ENCODE measurements around the gene DPP7.

Gene DPP7

DNA sequence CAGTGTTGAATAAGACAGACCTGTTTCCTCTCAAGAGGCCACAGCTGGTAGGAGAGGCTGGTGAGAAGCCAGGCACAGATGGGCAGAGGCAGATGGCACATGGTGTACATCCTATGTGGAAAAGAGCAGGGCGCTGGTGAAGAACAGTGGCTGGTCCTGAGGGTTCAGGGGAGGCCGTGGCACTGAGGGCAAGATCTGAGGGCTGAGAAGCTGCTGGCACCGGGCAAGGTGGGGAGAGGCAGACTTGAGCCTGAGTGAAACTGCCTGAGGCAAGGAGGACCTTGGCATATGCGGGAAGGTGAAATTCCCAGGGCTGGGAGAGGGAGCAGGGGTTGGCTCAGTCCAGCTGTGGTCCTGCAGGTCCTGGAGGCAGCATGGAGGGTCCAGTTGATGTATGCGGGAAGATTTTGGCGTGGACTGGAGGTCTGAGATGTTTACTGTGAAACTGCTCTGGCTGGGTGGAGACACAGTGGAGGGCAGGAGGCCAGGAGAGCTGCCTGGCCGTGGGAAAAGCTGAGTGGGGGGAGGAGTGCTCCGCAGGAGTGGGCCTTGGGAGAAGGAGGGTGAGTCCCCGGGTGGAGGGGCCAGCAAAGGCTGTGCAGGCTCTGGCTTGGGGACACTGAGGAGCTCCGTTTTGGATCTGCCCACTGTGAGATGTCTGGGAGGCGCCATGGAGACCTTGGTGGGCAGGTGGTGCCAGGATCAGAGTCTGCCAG is 25.1 kb downstream of the DPP7 start:
- H2BK5ac ChIP-seq (ENCODE audit: low read depth, low read length, poor library complexity, severe bottlenecking): no peak overlapping the region
- no peak overlapping the region for H2BK120ac ChIP-seq (ENCODE audit: low read depth, low read length)
- peak overlapping the region; percentile 17 for H3K9ac ChIP-seq (ENCODE audit: low read length)
- H3K14ac ChIP-seq (ENCODE audit: low read length in 2 of 2): no peak overlapping the region
- H3K27ac ChIP-seq (ENCODE audit: low read length, poor library complexity, severe bottlenecking): no peak overlapping the region
- WGBS: 90% methylated on average over 11 of the region's 11 CpGs
- no peak overlapping the region for H2AFZ ChIP-seq (ENCODE audit: low read depth, low read length)
- peaks cover 24 to 42% of the 10 kb centered on the region in 2 experiments for H3K36me3 ChIP-seq (ENCODE audit: control insufficient read depth in 1 of 2, insufficient read depth in 2 of 2, low read depth in 1 of 2, low read length in 2 of 2)
- no peak overlapping the region for H2AK5ac ChIP-seq (ENCODE audit: low read length, severe bottlenecking)
- no peak for DNase-seq
- H3K4me1 ChIP-seq (ENCODE audit: control insufficient read depth, insufficient read depth, low read depth, low read length): peaks cover 21% of the 10 kb centered on the region
- no peak overlapping the region for H2BK15ac ChIP-seq (ENCODE audit: low read depth, poor library complexity, severe bottlenecking)
- no peak overlapping the region for H3K4ac ChIP-seq (ENCODE audit: low read depth in 1 of 2, low read length in 2 of 2)
- H3K27me3 ChIP-seq (ENCODE audit: control insufficient read depth in 1 of 2, insufficient read depth in 1 of 2, low read length in 2 of 2): no peaks in the 10 kb centered on the region
- no peak overlapping the region for H2BK12ac ChIP-seq (ENCODE audit: low read length in 2 of 2)
- H3K4me3 ChIP-seq (ENCODE audit: insufficient read depth in 1 of 2, low read depth in 1 of 2, low read length in 2 of 2): no peak overlapping the region
- peaks cover 43% of the 10 kb centered on the region for H3K79me1 ChIP-seq (replicated peaks; ENCODE audit: low read length, poor library complexity, severe bottlenecking)
- peak overlapping the region in 1 of 2 experiments; percentile 23 for H3K23ac ChIP-seq (ENCODE audit: low read length in 2 of 2)
- no peak overlapping the region for H4K91ac ChIP-seq (ENCODE audit: low read length)
- no peaks in the 10 kb centered on the region for H3K9me3 ChIP-seq (ENCODE audit: control insufficient read depth, low read length)
- H3K4me2 ChIP-seq (ENCODE audit: low read length, poor library complexity, severe bottlenecking): no peak overlapping the region
- H3K18ac ChIP-seq (ENCODE audit: low read depth in 1 of 2, low read length in 2 of 2): no peak overlapping the region
- H4K8ac ChIP-seq (ENCODE audit: low read length): no peak overlapping the region

DNA sequence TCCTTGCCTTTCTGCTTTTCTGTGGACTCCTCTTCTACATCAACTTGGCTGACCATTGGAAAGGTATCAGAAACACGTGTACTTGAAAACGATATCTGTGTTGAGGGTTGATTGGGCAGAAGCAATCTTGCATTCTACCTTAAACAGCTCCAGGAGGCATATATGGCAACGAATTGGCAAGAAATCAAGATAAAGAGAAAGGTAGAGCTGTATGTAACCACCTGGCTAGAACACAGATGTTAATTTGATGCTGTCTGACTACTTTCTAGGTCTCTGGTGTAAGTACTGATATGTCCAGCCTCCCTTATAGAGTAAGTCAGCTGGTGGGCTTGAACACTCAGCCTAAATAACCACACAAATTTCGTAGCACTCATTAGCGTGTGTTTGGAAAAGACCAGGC is 26.4 kb downstream of the DPP7 start:
- no peak for DNase-seq
- Histone ChIP-seq H3K4me1 (ENCODE audit: control insufficient read depth, insufficient read depth, low read depth, low read length) (peaks cover 31% of the 10 kb centered on the region), H2BK12ac (ENCODE audit: low read length in 2 of 2) (no peak overlapping the region), H2AFZ (ENCODE audit: low read depth, low read length) (no peak overlapping the region), H3K36me3 (ENCODE audit: control insufficient read depth in 1 of 2, insufficient read depth in 2 of 2, low read depth in 1 of 2, low read length in 2 of 2) (peaks cover 24 to 41% of the 10 kb centered on the region in 2 experiments), H4K8ac (ENCODE audit: low read length) (no peak overlapping the region), H2BK120ac (ENCODE audit: low read depth, low read length) (no peak overlapping the region), H3K79me1 (replicated peaks; ENCODE audit: low read length, poor library complexity, severe bottlenecking) (peaks cover 43% of the 10 kb centered on the region), H3K27ac (ENCODE audit: low read length, poor library complexity, severe bottlenecking) (no peak overlapping the region), H3K23ac (ENCODE audit: low read length in 2 of 2) (no peak overlapping the region), H3K4ac (ENCODE audit: low read depth in 1 of 2, low read length in 2 of 2) (no peak overlapping the region), H3K4me2 (ENCODE audit: low read length, poor library complexity, severe bottlenecking) (no peak overlapping the region), H2BK5ac (ENCODE audit: low read depth, low read length, poor library complexity, severe bottlenecking) (no peak overlapping the region), H2AK5ac (ENCODE audit: low read length, severe bottlenecking) (no peak overlapping the region), H3K9me3 (ENCODE audit: control insufficient read depth, low read length) (no peaks in the 10 kb centered on the region), H3K27me3 (ENCODE audit: control insufficient read depth in 1 of 2, insufficient read depth in 1 of 2, low read length in 2 of 2) (no peaks in the 10 kb centered on the region), H4K91ac (ENCODE audit: low read length) (no peak overlapping the region), H3K4me3 (ENCODE audit: insufficient read depth in 1 of 2, low read depth in 1 of 2, low read length in 2 of 2) (peak overlapping the region in 1 of 2 experiments; percentile 90), H2BK15ac (ENCODE audit: low read depth, poor library complexity, severe bottlenecking) (no peak overlapping the region), H3K9ac (ENCODE audit: low read length) (peak overlapping the region; percentile 91), H3K18ac (ENCODE audit: low read depth in 1 of 2, low read length in 2 of 2) (no peak overlapping the region), H3K14ac (ENCODE audit: low read length in 2 of 2) (no peak overlapping the region)
- WGBS: 98% methylated on average over 5 of the region's 5 CpGs

DNA sequence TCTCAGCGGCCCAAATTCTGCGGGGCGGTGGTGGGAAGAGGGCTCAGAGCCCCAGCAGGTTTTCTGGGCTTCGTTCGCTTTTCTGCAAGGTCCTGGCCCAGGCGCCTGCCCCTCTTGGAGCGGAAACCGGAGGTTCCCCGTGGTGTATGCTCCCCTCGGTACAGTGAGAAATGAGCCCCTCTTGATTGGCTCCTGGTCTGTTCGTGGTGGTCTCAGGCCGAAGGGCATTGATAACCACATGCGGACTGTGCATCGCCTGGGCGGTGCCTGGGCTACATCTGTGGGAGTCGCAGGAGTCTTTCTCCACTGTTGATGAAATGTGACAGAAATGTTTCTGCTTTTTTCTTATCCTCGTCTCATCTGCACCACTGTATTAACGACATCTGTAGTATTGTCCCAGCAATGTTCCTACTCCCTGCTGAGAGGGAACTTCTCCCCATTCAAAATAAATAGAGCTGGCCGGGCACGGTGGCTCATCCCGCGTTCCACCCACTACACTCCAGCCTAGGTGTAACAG is 27.1 kb downstream of the DPP7 start:
- Histone ChIP-seq H2BK5ac (ENCODE audit: low read depth, low read length, poor library complexity, severe bottlenecking) (no peak overlapping the region), H3K4me3 (ENCODE audit: insufficient read depth in 1 of 2, low read depth in 1 of 2, low read length in 2 of 2) (peak overlapping the region; percentile 90), H2BK15ac (ENCODE audit: low read depth, poor library complexity, severe bottlenecking) (peak overlapping the region; percentile 44), H2AK5ac (ENCODE audit: low read length, severe bottlenecking) (no peak overlapping the region), H3K9ac (ENCODE audit: low read length) (peak overlapping the region; percentile 91), H2AFZ (ENCODE audit: low read depth, low read length) (peak overlapping the region; percentile 87), H3K4me2 (ENCODE audit: low read length, poor library complexity, severe bottlenecking) (peak overlapping the region; percentile 89), H3K79me1 (replicated peaks; ENCODE audit: low read length, poor library complexity, severe bottlenecking) (peaks cover 41% of the 10 kb centered on the region), H4K91ac (ENCODE audit: low read length) (peak overlapping the region; percentile 66), H3K9me3 (ENCODE audit: control insufficient read depth, low read length) (no peaks in the 10 kb centered on the region), H3K4ac (ENCODE audit: low read depth in 1 of 2, low read length in 2 of 2) (peak overlapping the region; percentile 60 to 76), H3K4me1 (ENCODE audit: control insufficient read depth, insufficient read depth, low read depth, low read length) (peaks cover 37% of the 10 kb centered on the region), H3K18ac (ENCODE audit: low read depth in 1 of 2, low read length in 2 of 2) (peak overlapping the region; percentile 80 to 97), H3K36me3 (ENCODE audit: control insufficient read depth in 1 of 2, insufficient read depth in 2 of 2, low read depth in 1 of 2, low read length in 2 of 2) (peaks cover 28 to 41% of the 10 kb centered on the region in 2 experiments), H2BK120ac (ENCODE audit: low read depth, low read length) (no peak overlapping the region), H3K27me3 (ENCODE audit: control insufficient read depth in 1 of 2, insufficient read depth in 1 of 2, low read length in 2 of 2) (no peaks in the 10 kb centered on the region), H3K27ac (ENCODE audit: low read length, poor library complexity, severe bottlenecking) (no peak overlapping the region), H4K8ac (ENCODE audit: low read length) (peak overlapping the region; percentile 19), H3K23ac (ENCODE audit: low read length in 2 of 2) (peak overlapping the region in 1 of 2 experiments; percentile 86), H2BK12ac (ENCODE audit: low read length in 2 of 2) (no peak overlapping the region), H3K14ac (ENCODE audit: low read length in 2 of 2) (peak overlapping the region in 1 of 2 experiments; percentile 89)
- peak; percentile 17 for DNase-seq
- WGBS: 16% methylated on average over 22 of the region's 22 CpGs

Measured in mesenchymal stem cell (in vitro differentiated cells and primary cell).